Measurements from ENCODE around the gene HABP2. TPM values are rescaled to one million over a fixed set of nuclear protein-coding genes. Genes with fewer than 3 reads are reported as not detected.

The HABP2 gene
- total and polyA plus RNA-seq, 2 experiments from 2014 or later, result 48.3 to 102 TPM

GRCh38 chr10:113528876-113529275, 24.0 kb upstream of the HABP2 start:
- Histone ChIP-seq H3K79me2 (no peaks in the 10 kb centered on the region), H3K27me3 (no peaks in the 10 kb centered on the region), H3K9me2 (replicated peaks; ENCODE audit: insufficient read depth) (no peaks in the 10 kb centered on the region), H3K9me3 (ENCODE audit: low read depth) (no peaks in the 10 kb centered on the region), H3K36me3 (replicated peaks; ENCODE audit: insufficient read depth, low read depth) (no peaks in the 10 kb centered on the region), H2AFZ (no peak overlapping the region), H3K4me1 (ENCODE audit: insufficient read depth) (peaks cover 1% of the 10 kb centered on the region), H3K4me3 (no peak overlapping the region), H3K27ac (no peak overlapping the region), H4K20me1 (ENCODE audit: insufficient read depth, poor library complexity, severe bottlenecking) (no peaks in the 10 kb centered on the region), H3K4me2 (no peak overlapping the region)
- DNase-seq (ENCODE audit: low spot score), result no peak
- TF ChIP-seq EZH2phosphoT487 (IDR thresholded peaks at IDR 0.05; ENCODE audit: low read depth, severe bottlenecking, unreplicated experiment), result no peak
- TF ChIP-seq CTCF (IDR thresholded peaks at IDR 0.05; ENCODE audit: poor library complexity), result no peak
- no peak for TF ChIP-seq EZH2 (IDR thresholded peaks at IDR 0.05; ENCODE audit: borderline replicate concordance)
- 83% methylated on average over 7 of the region's 7 CpGs for WGBS (ENCODE audit: low lambda C conversion rate, missing lambda C conversion rate)

- H3K4me2 ChIP-seq, result no peak overlapping the region
- no peaks in the 10 kb centered on the region for H3K9me3 ChIP-seq (ENCODE audit: low read depth)
- no peaks in the 10 kb centered on the region for H3K79me2 ChIP-seq
- no peak overlapping the region for H3K4me3 ChIP-seq
- no peak for TF ChIP-seq EZH2phosphoT487 (IDR thresholded peaks at IDR 0.05; ENCODE audit: low read depth, severe bottlenecking, unreplicated experiment)
- TF ChIP-seq EZH2 (IDR thresholded peaks at IDR 0.05; ENCODE audit: borderline replicate concordance), result no peak
- TF ChIP-seq CTCF (IDR thresholded peaks at IDR 0.05; ENCODE audit: poor library complexity), result no peak
- H4K20me1 ChIP-seq (ENCODE audit: insufficient read depth, poor library complexity, severe bottlenecking), result no peaks in the 10 kb centered on the region
- no peak overlapping the region for H2AFZ ChIP-seq
- WGBS (ENCODE audit: low lambda C conversion rate, missing lambda C conversion rate), result 86% methylated on average over 8 of the region's 8 CpGs
- H3K9me2 ChIP-seq (replicated peaks; ENCODE audit: insufficient read depth), result no peaks in the 10 kb centered on the region
- no peaks in the 10 kb centered on the region for H3K4me1 ChIP-seq (ENCODE audit: insufficient read depth)
- no peak for DNase-seq (ENCODE audit: low spot score)
- H3K36me3 ChIP-seq (replicated peaks; ENCODE audit: insufficient read depth, low read depth), result no peaks in the 10 kb centered on the region
- no peaks in the 10 kb centered on the region for H3K27me3 ChIP-seq
- H3K27ac ChIP-seq, result no peak overlapping the region
Measured at GRCh38 chr10:113529575-113529974, 23.3 kb upstream of the HABP2 start.

- Histone ChIP-seq H3K27ac (no peak overlapping the region), H4K20me1 (ENCODE audit: insufficient read depth, poor library complexity, severe bottlenecking) (no peaks in the 10 kb centered on the region), H3K4me3 (no peak overlapping the region), H3K9me3 (ENCODE audit: low read depth) (no peaks in the 10 kb centered on the region), H3K4me2 (no peak overlapping the region), H3K79me2 (no peaks in the 10 kb centered on the region), H3K27me3 (no peaks in the 10 kb centered on the region), H3K9me2 (replicated peaks; ENCODE audit: insufficient read depth) (no peaks in the 10 kb centered on the region), H3K36me3 (replicated peaks; ENCODE audit: insufficient read depth, low read depth) (no peaks in the 10 kb centered on the region), H3K4me1 (ENCODE audit: insufficient read depth) (no peaks in the 10 kb centered on the region), H2AFZ (no peak overlapping the region)
- TF ChIP-seq EZH2 (IDR thresholded peaks at IDR 0.05; ENCODE audit: borderline replicate concordance) (no peak), EZH2phosphoT487 (IDR thresholded peaks at IDR 0.05; ENCODE audit: low read depth, severe bottlenecking, unreplicated experiment) (no peak), CTCF (IDR thresholded peaks at IDR 0.05; ENCODE audit: poor library complexity) (no peak)
- WGBS (ENCODE audit: low lambda C conversion rate, missing lambda C conversion rate), result 74% methylated on average over 13 of the region's 13 CpGs
- no peak for DNase-seq (ENCODE audit: low spot score)
Measured at GRCh38 chr10:113530476-113530875, 22.4 kb upstream of the HABP2 start.

GRCh38 chr10:113532724-113533123, 20.1 kb upstream of the HABP2 start:
- no peaks in the 10 kb centered on the region for H3K27me3 ChIP-seq
- 94% methylated on average over 3 of the region's 3 CpGs for WGBS (ENCODE audit: low lambda C conversion rate, missing lambda C conversion rate)
- TF ChIP-seq EZH2 (IDR thresholded peaks at IDR 0.05; ENCODE audit: borderline replicate concordance) (no peak), CTCF (IDR thresholded peaks at IDR 0.05; ENCODE audit: poor library complexity) (no peak), EZH2phosphoT487 (IDR thresholded peaks at IDR 0.05; ENCODE audit: low read depth, severe bottlenecking, unreplicated experiment) (no peak)
- H3K4me1 ChIP-seq (ENCODE audit: insufficient read depth), result no peaks in the 10 kb centered on the region
- H2AFZ ChIP-seq, result no peak overlapping the region
- H3K9me2 ChIP-seq (replicated peaks; ENCODE audit: insufficient read depth), result no peaks in the 10 kb centered on the region
- no peaks in the 10 kb centered on the region for H3K36me3 ChIP-seq (replicated peaks; ENCODE audit: insufficient read depth, low read depth)
- H3K4me2 ChIP-seq, result no peak overlapping the region
- no peaks in the 10 kb centered on the region for H4K20me1 ChIP-seq (ENCODE audit: insufficient read depth, poor library complexity, severe bottlenecking)
- DNase-seq (ENCODE audit: low spot score), result no peak
- no peak overlapping the region for H3K27ac ChIP-seq
- H3K4me3 ChIP-seq, result no peak overlapping the region
- H3K9me3 ChIP-seq (ENCODE audit: low read depth), result no peaks in the 10 kb centered on the region
- no peaks in the 10 kb centered on the region for H3K79me2 ChIP-seq
